CD4-positive, alpha-beta T cell treated with Interferon gamma for 1 hour (primary cell): Measurements from ENCODE around the gene MCAM.

Source experiments
- DNase-seq: peaks from one replicate; pipeline ENCODE4 v3.0.0-alpha.2; 2020

Gene MCAM

DNA sequence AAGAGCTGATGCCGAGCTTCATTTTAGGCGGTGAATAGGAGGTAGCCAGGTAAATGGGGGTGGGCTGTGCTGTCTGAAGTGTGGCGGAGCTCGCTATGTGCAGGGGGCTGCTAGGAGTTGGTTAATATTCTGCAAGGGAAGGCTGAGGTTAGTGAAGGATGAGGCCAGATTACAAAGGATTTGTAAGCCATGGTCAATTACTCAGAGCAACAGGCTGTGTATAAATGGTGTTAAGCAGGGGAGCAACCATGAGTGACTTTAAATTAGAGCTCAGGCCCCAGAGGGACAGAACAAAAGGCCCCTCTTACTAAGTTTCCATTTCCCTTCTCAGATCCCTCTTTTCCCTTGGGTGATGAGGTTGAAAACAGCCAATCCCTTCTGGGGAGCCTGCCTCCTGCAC, 7.3 kb upstream of the MCAM start:
- no peak for DNase-seq

DNA sequence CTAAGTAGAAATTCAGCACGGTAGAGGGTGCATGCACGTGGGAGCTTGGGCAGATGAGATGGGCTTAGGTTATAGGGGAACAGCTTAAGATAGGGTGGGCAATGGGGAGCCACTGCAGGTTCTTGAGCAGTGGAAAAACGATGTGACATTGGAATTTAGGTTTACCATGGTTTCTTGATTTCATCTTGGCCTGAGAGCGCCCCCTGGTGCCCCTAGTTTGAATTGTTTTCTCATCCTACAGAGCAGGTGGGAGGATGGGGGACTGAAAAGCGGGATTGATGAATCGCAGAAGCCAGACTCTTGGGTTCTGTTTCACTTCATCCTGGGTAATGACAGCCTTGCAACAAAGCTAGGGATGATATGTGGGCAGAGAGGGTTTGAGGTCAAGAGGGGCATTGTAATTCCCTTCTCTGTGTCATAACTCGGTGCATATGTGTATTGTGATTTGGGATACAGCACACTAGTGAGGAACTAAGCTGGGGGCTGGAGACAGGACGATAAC, 6.7 kb upstream of the MCAM start:
- peak; percentile 61 for DNase-seq

DNA sequence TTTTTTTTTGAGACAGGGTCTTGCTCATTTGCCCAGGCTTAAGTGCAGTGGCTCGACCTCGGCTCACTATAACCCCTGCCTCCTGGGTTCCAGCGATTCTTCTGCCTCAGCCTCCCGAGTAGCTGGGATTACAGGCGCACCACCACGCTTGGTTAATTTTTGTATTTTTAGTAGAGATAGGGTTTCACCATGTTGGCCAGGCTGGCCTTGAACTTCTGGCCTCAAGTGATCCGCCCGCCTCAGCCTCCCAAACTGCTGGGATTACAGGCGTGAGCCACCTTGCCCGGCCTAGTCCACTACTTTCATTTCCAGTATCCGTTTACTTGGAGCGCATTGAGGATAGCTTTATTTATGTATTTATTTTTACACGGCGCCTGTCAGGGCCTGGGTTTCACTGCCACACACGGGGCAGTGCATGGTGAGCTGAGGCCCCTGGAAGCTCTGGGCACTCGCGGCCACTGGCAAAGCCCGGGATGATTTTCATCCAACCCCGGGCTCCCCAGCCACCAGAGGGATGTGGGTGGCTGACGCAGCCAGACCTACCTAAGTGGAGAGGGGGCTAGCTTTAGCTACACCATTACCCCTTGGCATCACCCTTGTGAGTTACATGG, 6.1 kb upstream of the MCAM start:
- no peak for DNase-seq

DNA sequence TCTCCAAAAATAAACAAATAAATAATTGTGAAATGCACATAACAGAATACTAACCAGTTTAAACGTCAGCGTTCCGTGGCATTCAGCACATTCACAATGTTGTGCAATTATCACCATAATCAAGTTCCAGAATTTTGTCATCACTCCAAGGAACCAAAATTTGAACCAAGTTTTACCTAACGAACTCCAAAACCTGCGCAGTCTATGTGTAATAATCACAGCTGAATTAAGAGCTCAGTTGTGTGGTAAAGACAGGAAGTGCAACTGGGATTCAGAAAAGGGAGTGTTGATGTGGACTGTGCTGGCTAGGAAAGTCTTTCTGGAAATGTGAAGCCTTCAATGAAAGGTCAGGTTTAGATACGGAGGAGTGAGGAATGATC, 5.4 kb upstream of the MCAM start:
- DNase-seq: no peak

DNA sequence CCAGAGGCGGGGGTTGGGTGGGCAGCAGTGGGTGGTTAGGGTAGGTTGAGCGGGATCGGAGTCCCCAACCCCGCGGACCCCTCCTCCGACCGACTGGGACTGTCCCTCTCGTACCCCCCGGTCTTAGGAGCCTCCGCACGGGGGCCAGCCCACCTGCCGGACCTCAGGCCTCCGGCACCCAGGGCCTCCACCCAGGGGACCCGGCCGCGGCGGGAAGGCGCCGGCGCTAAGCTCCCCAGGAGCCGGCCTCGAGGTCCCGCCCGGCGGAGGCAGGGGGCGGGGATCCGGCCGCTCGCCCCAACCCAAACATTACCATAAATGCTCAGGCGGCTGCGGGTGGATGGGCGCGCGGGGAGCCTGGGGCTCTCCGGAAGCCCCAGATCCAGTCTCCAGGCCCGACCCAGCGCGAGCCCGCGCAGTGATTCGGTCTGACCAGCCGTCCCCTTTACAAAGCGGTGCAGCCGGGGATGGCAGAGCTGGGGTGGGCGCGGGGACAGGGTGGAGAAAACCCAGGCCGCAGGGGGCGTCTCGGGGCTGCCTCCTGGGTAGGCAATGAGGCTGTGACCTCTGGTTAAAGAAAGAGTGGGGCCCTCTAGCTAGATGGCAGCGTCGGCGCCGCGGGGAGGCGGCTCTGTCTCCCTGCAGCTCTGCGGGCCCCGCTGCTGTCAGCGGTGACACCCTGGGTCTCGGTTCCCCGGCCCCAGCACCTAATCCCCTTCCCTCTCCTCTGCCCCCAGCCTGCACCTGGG, 4.0 kb upstream of the MCAM start:
- DNase-seq: peak; percentile 37

DNA sequence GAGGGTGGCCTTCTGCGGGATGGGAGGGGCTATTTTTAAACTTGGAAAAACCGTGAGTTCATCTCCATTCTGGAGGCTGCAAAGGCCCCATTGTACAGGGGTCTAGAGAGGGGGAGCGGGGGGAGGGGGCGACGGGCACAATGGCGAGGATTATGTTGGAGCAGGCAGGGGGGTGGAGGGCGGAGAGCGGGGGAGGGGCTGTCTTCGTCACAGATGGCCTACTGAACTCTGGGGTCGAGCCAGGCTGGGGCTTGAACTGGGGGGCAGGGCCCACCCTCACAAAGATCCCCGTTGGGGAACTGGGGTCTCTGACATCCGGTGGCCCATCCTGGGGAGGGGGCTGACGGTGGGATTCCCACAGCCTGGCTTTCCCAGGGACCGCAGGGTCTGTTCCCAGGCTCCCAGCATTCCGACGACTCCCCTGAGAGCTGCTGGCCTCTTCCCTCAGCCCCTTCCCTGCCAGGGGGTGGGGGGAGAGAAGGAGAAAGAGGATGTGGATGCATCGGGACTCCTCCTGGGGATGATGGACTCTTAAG, 3.4 kb upstream of the MCAM start:
- no peak for DNase-seq

DNA sequence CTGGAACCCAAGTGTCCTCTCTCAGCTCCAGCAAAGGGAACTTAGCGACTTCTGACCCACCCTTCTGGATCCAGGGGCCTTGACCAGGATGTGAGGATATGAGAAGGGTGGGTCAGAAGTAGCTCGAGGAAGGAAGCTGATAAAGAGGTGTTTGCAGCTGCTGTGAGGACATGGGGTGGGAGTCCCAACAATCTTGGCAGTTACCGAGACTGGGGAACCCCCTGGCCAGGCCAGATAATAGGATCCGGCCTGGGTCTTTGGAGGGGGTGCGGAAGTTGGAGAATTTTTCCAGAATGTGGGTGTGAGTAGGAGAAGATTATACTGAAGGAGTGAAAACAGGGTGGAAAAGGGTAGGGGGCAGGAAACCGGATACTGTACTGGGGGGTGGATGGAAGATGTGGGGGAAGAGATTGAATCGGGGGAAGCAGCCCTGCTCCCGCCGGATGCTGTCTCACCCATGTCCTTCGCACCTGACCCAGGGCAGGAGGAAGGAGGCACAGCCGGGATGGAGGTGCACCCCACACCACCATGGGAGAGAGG, 2.8 kb upstream of the MCAM start:
- no peak for DNase-seq

DNA sequence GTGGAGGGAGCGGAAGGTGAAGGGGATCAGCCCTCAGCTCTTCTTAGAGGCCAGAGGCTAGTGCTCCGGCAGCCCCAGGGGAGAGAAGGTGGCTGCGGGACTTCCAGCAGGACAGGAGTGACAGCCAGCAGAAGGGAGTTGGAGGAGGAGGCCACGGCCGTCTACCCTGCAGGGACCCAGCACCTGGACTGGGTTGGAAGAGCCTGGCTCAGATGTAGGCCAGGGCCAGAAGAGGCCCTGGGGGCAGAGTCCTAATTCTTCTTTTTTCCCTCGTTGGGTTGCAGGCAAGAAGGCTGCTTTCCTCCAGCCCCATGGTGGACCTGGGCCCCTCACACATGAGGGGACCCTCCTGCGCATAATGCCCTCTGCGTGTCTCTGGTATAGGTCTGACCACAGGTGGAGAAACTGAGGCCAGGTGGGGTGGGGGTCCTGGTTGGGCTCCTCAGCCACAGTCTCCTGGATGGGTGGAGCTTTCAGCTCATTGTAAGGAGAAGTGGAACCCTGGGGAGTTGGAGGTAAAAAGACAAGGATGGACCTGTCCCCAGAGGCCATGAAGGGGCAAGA, 2.3 kb upstream of the MCAM start:
- DNase-seq: no peak

DNA sequence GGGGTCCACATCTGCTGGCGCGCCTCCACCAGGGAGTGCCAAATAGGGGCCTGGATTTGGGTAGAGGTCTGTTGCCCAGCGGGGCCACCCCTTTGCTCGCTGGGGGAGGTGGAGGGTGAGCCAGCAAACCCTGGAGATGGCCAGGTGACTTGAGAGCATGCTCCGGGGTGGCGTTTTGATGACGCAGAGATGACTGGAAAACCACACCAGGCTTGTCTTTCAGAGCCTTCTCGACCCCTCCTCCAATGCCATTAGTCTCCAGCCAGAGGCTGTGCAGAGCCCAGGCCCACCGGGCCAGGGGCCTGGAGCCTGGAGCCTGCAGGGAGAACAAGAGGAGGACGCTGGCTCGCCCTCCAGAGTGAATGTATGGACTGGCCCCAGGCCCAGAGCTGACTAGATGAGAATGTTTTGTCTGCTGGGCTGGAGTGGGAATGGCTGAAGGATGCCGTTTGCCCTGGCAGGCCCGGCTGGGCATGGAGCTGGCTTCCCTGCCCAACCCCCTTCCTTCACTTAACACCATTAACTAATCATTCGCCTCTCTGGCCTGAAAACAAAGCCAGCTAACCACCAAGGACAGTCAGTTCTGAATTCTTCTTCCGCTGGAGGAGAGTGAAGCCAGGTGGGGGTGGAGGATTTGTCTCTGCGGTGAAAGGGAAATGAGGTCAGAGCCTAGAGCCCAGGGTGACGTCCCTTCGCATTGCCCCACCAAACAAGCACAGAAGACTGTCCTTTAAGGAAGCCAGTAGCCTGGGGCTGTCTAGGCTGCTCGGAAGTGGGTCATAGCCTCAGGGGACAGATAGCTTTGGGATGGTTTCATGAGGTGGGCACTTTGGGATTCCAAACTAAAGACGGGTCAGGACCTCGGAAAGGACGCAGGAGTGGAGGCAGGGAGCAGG, 1.6 kb upstream of the MCAM start:
- no peak for DNase-seq

DNA sequence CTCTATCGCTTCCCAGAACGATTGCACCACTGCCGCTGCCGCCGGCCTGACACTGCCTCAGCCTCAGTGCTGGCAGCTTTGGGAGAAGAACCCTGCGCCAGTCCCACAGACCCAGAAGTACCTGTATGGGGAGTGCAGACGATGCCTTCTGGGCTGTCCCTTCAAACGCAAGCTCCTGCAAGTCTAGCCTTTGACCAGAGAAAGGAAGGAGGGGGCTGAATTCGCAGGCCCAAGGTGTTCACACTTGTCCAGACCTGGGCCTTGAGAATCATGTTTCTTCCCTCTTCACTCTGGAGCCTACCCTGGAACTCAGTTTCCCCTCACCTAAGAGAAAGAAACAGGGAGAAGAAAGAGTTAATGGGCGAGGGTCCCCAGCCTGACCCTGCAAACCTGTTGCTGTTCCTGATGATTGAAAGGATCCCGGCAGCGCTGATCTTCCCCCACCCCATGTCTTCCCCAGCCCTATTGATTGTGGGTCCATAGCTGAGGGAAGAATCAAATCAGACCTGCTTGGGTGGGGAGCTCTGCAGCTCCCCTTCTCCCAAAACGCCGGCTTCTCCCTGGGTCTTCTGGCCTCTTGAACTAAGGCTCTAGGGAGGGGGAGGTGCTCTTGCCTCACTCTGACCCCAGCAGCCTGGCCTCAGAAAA, 786 bp upstream of the MCAM start:
- no peak for DNase-seq

DNA sequence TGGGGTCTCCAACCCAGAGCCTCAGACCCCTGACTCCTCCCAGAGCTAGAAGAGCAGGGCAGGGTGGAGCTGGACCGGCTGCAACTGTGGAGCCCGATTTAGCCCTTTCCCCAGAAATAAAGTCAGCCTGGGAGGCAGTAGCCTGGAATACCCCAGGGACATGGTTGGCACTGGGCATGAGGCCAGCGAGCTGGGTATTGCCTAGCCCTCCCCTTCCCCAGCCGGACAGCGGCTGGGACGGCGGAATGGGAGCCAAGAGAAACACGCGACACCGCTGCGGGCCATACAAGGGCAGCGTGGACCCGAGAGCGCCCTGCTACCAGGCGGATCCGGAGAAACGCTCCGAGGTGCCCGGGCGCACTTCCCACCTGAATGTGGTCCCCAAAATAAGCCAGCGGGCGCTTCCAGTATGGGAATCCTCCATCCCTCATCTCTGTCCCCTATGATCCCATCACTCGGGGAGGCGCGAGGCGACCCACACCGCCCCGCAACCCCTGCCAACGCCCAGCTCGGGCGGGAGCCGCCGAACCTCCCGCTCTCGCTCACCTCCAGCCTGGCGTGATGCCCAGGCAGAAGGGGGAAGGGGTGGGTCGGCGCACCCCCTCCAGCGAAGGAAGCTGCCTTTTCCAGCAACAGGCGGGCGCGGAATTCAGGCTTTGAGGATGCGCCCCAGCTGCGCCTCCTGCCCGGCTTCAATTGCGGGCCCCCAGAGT, 758 bp downstream of the MCAM start:
- no peak for DNase-seq

DNA sequence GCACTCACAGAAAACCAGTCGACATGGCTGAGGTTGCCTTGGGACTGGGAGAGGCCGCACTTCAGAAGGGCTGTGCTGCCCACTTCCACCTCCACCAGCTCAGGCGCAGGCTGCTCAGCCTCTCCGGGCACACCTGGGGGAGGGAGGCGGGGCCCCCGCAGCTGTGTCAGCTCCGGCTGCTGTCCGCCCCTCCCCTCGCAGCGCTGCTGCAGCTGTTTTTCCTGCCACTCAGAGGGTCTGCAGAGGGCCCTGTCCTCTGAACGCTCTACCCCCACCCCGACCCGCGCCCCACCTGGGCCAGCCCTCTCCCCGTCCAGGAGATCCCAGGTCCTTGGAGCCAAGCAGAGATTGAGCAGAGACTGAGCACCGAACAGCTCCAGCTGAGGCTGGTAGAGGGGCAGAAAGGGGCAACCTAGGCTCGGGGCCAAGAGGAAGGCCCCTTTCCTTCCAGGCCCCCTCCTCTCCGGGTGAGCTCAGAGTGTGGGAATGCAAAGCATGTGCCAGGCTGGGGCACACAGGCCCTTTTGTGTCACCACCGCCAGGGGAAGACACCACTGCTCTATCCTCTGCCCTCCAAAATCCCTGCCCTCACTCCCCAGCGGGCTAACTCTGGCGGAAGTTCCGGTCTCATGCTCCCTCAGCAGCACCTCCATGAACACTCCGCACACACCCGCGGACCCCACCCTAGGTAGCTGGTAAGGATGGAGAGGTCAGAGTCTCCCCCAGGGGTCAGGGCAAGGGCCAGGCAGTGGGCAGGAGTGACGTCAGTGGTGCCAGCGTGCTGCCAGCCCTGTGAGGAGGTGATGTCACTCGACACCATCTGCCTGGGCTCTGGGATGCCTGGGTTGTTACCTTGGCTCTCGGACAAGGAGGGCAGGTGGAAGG, 1.6 kb downstream of the MCAM start:
- peak; percentile 52 for DNase-seq

DNA sequence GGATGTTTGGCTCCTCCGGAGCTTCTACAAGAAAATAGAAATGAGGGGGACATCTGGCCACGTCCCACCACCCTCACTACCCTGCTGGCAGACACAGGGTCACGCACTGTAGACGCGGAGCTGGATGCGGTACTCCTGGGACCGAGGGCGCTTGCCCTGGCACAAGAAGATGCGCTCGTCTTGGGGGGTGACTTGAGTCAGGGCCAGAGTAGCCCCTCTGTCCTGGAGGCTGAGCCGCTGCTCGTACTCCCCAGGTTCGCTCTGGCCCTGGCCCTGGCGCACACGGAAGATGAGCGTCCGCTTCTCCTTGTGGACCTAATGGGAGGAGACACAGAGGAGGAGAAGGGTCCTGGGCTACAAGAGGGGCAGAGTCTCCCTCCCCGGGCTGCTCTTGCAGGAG, 2.2 kb downstream of the MCAM start:
- DNase-seq: no peak

DNA sequence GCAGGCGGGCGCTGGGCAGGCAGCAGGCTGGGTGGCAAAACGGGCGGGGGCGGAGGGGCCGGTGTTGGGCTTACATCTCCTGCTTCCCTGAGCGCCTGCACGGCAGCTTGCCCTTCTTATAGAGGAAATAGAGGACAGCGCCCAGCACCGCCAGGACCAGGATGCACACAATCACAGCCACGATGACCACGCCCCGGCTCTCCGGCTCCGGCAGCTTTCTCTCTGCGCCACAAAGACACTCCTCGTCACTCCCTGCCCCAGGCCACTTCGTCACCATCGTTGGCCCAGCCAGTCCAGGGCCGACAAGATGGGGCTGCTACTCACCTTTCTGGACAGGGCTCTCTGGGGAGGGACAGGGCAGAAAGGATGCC, 6.3 kb downstream of the MCAM start:
- DNase-seq: no peak

DNA sequence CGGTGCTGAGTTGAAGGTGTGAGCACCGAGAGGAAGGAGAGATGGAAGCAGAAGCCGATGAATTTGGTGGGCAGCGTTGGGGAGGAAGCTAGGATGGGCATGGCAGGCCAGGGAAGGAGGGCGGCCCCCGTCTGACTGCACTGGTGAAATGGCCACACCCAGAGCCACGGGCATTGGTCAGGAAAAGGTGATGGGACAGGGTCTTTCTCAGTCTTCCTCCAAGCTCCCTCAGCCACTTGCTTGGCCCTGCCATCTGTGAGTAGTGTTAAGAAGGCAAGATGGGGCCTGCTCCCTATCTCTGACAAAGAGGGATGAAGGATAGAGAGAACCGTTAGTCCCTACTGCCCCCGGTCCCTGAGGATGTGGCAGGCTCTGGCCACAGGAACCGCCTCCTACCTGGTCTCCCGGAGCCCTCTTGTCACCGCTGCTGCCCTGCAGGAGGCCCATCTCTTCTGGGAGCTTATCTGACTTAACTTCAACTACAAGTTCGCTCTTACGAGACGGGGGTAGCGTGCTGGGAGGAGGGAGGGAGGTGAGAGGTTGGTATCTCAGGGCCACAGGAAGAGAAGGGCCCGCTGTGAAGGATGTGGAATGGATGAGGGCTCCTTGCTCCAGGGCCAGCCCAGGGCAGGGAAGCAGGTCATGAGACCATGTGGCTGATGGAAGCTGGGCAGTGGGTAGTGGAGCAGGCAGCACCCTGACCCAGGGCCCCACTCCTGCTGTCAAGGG, 6.8 kb downstream of the MCAM start:
- DNase-seq: no peak

DNA sequence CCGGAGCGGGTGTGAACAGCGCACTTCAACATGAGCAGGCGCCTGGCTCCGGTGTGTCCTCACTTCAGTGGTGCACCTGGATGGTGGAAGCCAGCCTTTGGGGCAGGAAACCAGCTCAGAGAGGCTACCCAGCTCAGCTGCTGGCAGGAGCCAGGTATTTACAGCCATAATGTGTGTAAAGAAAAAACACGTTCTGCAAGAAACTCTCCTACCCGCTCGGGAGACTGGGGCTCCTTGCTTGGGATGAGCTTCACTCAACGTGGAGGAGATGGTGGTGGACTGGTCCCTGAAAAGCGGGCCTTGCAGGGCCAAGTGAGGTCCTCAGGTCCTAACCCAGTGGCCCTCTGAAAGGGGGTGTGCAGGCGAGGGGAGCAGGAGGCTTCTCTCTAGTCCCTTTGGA, 7.5 kb downstream of the MCAM start:
- DNase-seq: no peak

DNA sequence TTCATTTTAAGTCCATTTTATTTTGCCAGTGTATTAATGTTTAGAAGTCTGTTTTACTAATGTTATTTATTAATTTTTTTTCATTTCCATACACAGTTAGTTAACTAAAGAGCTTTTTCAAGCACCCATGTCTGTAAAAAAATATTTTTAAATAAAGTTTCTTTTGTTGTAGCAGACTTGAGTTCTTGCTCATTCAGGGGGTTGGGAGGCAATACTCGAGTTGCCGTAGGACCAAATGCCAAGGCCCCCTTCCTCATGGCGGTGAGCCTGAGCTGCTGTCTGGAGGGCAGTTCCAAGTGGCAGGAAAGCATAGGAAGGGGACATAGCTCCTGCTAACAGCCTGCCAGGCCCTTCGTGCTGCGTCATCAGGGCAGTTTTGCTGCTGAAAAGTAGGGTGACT, 9.0 kb downstream of the MCAM start:
- no peak for DNase-seq

DNA sequence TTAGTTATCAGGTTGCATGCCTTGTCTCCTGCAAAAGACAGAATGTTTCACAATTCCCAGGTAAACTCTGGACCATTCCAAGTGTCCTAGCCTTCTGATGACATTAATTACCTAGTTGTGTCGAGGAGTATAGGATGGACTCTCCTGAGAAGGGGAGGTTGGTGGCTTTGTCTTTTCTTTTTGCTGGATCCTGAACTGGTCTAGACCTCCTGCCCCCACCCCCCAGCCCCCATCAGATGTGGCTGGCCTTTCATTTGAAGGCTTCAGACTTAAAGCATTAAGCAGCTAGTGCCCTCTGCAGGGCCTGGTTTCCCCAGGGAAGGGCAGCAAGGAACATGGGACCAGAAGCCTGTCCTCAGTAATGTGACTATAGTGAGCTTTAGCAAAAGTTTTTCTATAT, 9.7 kb downstream of the MCAM start:
- DNase-seq: no peak

DNA sequence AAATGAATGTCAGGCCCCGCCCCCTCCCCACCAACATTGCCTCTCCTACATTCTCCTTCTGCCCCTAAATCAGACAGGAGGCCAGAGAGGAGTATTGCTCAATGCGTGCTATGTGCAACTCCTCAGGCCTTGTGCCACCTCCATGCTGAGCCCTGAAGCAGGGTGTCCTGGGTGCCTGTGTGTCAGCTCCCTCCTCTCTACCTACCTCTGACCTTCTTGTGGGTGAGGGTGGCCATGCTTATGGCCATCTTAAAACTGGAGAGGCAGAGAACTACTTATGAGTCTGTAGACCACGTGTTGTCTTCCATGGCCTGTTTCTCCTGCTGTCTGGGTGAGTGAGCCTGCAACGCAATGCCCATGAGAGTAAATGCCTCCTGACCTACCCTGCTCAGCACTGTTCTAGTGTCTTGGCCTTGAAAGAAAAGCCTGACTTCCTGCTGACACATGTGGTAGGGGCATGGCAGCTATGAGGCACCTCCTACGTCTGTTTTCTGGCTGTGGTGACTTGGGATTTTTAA, 10.5 kb downstream of the MCAM start:
- peak; percentile 59 for DNase-seq
